ENCODE results near the gene FMN2. TPM values are rescaled to one million over a fixed set of nuclear protein-coding genes. Genes with fewer than 3 reads are reported as not detected.
A peak's percentile ranks its signal among the peaks of the same experiment; 100 is the strongest.
"Not testable (repeated sequence)": the region's sequence is repeated elsewhere in the genome, so short reads cannot be mapped to it uniquely, and the experiment has no call there.

The FMN2 gene
- total RNA-seq, 1 donor from 2014 or later, result not detected

DNA sequence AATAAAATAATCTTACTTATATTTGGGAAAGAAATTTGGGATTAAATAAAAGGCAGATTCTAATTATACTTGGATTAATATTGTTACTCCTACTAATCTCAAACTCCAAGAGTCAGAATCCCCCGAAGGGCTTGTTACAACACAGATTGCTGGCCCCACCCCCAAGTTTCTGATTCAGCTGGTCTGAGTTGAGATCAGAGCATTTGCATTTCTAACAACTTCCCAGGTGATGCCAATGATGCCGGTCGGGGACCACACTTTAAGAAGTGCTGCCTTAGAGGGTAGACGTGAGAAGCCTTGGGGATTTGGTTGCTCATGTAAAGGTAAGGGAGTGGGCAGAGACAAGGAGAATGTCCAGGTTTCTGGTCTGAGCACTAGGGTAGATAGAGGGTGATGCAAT is 47.2 kb downstream of the FMN2 start:
- no peak for DNase-seq (ENCODE audit: low read depth in 2 of 2)

DNA sequence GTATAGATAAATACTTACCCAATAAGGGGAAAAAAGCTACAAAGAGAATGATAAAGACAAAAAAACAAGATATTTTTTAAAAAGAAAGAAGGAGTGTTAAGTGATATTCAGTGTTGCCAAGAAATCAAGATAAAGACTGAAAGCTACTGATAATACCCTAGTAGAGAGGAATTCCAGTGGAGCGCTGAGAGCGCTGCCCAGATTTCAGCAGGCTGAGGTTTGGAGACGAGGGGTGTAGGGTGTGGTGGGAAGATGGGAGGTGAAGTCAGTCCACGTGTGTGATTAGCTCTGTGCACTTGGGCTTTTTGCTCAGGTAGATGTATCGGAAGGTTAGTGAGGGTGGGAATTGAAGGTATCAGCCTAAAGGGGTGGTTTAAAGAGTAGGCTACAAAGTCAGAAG is 47.8 kb downstream of the FMN2 start:
- no peak for DNase-seq (ENCODE audit: low read depth in 2 of 2)

DNA sequence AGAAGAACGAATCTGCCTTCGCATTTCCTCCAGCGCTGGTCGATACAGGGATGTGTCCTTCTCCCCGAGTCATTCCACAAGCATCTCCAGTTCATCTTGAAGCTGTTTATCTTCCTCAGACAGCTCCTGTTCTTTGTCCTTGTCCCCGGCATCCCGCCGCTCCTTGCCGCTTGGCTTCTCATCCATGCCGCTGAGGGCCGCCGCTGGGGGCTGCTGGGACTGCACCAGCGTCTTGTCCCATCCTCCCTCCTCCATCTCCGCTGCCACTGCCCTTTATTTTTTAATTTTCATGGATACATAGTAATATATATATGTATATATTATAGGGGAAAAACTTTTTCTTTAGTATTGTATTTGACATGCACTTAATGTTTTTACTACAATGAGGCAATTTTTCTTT is 53.4 kb downstream of the FMN2 start:
- no peak for DNase-seq (ENCODE audit: low read depth in 2 of 2)

DNA sequence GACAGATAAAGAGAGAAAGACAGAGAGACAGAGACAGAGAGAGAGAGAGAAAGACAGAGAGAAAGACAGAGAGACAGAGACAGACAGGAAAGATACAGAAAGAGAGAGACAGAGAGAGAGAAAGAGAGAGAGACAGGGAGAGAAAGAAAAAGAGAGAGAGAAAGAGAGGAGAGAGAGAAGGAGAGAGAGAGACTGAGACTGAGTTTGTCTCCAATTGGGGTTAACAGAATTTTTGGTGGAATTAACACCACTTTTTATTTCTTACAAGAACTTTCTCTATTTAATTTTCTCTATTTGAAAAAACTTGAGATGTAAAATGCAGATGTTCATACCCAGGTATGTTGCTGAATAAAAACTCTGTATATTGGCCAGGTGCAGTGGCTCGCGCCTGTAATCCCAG is 56.6 kb downstream of the FMN2 start:
- DNase-seq (ENCODE audit: low read depth in 2 of 2), result no peak

DNA sequence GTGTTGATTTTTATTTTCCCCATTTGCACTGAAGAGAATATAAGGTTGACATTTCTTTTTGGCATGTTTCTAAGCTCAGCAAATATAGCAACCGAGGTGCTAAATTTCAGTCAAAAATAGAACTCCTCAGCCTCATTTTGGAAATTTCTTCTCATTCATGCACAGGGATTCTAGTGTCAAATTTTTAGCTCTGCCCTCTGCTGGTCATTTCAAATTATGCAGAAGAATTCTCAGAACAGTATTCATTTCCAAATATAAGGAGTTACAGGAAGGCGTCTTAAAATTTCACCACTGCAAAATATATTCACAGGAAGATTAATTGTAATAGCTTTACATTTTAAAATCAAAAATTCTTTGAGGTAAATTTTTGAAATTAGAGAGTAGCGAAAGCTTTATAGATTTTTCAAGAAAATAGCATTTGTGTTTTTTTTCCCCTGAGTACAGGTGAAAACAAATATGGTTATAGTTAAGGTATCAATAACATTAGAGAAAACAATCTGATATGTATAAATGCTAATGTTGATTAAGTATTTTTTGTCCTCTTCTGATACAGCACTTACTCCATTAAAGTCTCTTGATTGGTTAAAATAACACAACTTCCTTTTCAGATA is 57.9 kb downstream of the FMN2 start:
- DNase-seq (ENCODE audit: low read depth in 2 of 2), result peak; percentile 38 to 42

DNA sequence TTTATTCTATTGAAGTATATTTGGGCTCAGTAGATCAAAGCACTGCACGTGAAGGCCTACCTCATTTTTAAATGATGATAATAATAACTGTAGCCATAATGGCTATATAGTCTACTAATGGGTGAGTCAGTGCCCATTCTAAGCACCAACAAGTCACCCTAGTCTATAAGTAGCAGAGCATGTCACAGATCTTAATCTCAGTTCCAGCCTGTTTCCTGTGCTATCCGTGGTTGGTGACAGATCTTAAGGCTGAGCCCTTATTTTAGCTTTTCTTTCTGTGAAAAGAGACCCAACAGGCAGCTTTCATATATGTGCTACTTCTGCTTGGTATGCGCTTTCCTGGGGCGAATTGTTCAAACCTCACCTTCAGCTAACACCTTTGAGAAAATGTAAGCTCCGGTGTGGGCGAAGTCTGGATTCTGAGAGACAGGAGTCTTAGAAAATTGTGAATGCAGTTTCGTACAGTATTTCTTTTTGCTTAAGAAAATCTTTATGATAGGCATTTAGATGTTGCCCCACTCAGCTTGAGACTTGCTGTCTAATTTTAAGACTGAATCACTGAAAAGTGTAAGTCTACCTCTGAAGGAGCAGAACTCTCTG is 59.6 kb downstream of the FMN2 start:
- DNase-seq (ENCODE audit: low read depth in 2 of 2), result peak in 1 of 2 donors; percentile 5

DNA sequence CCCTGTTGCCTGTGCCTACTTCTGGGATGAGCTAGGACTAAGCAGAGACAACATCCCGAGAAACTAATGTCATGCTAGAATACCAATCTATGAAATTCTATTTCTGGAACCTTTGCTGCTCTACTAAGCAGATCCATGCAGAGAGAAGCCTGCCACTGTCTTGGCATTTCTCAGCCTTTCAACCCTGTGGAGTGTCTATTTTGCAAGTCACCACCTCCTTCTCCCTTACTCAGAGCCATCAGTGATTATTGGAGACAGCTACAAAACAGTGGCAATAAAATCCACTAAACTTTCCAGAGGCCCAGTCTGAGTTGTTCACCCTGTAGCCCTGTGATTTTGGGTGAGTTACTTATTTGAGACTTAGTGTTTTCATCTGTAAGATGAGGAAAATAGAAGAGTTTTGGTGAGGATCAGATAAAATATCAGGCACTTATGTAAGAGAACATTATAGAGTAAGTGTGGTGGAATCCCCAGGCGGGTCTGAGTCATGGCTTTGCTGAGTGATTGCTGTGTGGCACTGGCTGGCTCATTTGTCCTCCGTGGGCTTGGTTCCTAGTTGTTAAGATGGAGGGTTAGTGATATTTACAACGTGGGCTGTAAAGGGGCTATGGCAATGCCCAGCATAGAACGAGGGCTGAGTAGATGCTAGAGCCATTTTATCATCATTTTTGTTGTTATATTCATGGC is 61.1 kb downstream of the FMN2 start:
- DNase-seq (ENCODE audit: low read depth in 2 of 2), result no peak

DNA sequence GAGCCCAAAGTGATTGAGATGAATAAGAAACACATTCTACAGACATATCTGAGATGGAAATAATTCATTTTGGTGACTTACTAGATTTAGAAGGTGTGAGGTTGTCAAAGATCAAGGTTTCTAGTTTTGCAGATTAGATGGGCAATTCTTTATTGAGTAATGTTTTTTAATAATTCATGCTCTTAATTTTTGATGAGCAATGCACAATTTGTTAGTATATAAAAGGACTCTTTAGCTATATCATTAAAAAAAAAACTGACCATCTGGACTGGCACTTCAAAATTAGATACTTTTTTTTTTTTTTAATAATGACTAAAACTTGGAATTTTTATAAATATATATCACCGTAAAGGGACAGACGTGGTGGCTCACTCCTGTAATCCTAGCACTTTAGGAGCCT is 63.9 kb downstream of the FMN2 start:
- no peak for DNase-seq (ENCODE audit: low read depth in 2 of 2)

DNA sequence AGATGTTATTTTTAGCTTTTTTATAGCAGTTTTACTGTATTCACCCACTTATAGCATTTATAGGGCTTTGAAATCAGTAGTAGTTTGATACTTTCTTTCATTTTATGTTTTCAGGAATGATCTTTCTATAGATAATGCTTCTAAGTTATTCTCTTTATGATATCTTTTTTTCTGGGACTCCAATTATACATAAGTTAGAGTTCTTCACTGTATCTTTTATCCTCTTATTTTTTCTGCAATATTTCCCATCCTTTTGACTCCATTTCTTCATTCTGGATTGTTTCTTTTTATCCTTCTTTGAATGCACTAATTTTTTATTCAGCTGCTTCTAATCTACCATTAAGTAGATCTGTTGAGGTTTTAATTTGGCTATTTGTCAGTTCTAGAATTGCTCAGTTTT is 73.1 kb downstream of the FMN2 start:
- no peak for DNase-seq (ENCODE audit: low read depth in 2 of 2)

DNA sequence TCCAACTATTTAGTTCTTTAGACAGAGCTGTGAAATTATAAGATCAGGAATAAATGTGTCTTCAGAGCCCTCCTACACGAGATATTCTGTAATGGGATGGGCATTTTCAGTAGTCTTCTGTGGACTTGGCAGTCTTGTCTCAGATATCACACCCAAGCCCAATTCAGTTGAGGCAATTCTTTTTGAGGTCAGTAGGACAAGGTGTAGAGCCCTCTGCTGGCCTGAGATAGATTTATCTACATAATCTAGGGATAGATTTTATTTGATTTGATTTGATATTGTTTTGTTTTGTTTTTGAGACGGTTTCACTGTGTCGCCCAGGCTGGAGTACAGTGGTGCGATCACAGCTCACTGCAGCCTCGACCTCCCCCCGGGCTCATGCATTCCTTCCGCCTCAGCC is 77.5 kb downstream of the FMN2 start:
- peak in 1 of 2 donors; percentile 38 for DNase-seq (ENCODE audit: low read depth in 2 of 2)

DNA sequence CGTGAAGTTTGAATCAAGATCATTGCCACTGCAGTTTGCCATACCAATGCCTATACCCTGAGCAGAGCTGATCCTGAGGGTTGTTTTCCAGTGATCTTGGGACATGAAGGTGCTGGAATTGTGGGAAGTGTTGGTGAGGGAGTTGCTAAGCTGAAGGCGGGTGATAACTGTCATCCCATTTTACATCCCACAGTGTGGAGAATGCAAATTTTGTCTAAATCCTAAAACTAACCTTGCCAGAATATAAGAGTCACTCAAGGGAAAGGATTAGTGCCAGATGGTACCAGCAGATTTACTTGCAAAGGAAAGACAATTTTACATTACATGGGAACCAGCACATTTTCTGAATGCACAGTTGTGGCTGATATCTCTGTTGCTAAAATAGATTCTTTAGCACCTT is 78.6 kb downstream of the FMN2 start:
- DNase-seq (ENCODE audit: low read depth in 2 of 2), result no peak

DNA sequence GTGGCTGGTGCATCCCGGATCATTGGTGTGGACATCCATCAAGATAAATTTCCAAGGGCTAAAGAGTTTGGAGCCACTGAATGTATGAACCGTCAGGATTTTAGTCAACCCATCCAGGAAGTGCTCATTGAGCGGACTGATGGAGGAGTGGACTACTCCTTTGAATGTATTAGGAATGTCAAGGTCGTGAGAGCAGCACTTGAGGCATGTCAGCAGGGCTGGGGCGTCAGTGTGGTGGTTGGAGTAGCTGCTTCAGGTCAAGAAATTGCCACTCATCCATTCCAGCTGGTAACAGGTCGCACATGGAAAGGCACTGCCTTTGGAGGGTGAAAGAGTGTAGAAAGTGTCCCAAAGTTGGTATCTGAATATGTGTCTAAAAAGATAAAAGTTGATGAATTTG is 79.1 kb downstream of the FMN2 start:
- no peak for DNase-seq (ENCODE audit: low read depth in 2 of 2)

DNA sequence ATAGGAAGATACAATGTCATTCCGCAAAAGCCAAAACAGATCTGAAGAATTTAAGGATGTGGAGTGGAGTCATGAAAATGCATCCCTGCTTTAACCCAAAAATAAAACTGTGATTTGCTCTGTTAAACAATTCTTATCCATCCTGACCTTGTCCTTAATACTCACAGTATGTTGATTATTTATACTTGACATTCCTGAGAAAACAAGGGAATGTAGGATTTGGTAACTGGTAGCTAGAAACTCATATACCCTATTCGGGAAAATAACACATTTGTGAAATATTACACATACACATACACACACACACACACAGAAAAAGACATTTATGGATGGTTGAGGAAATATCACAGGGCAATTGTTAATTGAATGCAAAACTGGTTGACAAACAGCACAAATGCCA is 80.2 kb downstream of the FMN2 start:
- no peak for DNase-seq (ENCODE audit: low read depth in 2 of 2)

DNA sequence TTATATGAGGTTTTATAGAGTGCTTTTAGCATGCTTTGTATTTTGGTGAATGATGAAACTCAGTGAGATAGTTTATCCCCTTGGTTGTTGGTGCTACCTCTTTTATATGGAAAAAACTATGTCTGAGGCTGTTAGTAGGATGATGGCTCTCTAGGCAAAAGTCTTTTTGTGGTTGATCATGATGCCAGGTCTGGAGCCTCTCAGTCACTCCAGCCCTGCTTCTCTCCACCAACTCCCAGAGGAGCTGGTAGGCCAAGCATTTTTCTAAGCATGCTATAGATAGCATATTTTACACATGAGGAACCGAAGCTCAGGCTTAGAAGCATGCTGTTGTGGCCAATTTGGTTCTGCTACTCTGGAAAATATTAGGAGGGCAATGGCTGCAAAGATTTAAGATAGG is 82.2 kb downstream of the FMN2 start:
- no peak for DNase-seq (ENCODE audit: low read depth in 2 of 2)

DNA sequence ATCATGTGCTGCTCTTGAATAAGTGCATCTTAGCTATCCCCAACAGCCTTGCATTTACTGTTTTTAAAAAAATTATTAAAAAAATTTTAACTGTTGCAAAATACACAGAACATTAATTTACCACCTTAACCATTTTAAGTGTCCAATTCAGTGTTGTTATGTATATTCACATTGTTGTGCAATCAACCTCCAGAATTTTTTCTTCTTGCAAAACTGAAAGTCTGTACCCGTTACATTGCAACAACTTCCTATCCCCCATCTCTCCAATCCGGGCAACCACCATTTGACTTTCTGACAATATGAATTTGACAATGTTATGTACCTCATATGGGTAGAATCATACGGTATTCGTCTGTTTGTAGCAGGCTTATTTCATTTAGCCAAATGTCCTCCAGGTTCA is 83.1 kb downstream of the FMN2 start:
- DNase-seq (ENCODE audit: low read depth in 2 of 2), result no peak

DNA sequence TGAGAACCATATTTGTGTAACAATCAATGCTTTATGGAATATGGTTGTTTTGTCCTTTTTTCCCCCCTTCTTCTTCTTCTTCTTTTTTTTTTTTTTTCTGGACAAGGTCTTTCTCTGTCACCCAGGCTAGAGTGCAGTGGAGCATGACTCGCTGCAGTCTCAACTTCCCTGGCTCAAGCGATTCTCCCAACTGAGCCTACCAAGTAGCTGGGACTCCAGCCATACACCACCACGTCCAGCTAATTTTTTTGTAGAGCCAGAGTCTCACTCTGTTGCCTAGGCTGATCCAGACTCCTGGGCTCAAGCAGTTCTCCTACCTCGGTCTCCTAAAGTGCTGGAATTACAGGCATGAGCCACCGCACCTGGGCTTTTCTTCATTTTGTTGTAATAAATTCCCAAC is 86.7 kb downstream of the FMN2 start:
- DNase-seq (ENCODE audit: low read depth in 2 of 2), result no peak

DNA sequence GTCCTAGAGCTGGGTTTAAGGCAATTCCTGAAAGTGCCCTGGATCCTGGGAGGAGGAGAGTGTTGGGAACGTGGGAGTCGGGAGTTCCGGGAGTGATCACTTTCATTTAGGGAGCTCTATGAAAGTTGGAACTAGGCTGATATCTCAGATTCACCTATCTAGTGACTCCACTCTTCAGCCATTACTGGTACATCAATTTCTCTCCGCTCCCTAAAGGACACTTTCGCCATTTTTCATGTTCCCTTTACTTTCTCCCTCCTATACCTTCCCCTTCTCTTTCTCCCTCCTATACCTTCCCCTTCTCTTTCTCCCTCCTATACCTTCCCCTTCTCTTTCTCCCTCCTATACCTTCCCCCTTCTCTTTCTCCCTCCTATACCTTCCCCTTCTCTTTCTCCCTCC is 93.0 kb downstream of the FMN2 start:
- not testable (repeated sequence) for DNase-seq (ENCODE audit: low read depth in 2 of 2)

DNA sequence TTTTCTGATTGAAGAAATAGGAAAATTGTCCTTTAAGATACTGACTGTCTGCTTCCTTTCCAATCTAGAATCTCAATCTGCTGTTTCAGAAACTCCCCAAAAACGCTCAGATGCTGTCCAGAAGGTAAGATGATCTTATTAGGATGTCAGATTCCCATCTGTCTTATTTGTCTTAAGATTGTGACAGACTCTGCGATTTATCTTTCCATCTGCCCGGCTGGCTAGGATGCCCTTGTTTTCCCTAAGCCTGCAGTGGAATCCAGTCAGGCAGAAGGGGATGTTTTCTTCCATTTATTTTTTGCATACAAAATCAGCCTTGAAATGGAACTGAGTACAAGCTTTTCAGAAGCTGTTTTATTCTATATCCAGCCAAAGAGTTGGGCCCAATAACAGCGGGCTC is 96.5 kb downstream of the FMN2 start:
- no peak for DNase-seq (ENCODE audit: low read depth in 2 of 2)

DNA sequence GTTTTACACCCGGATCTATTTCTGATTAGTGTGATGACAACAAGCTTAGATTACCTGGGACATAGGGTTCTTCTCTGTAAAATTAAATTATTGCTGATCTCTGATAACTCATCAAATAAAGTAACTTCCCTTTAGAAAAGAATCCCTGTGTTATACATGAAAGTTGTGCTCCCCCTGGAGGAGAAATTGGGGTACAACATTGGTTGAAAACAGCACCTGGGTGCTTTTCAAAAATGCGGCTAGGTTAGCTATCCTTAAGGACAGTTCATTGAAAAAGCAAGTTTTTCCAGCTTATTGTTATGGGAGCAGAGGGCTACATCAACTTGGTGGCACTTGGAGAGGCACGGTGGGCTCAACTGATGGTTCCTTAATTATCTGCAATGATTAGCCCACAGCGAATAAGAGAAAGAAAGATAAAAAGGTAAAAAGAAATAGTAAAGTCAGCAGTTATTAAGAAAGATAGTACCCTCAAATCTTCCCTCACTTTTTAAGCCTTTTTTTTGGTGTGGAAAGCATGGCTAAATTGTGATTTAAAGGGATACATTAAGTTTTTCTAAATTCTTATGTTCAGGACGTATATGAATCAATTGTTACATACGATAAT is 97.8 kb downstream of the FMN2 start:
- peak; percentile 49 for DNase-seq (ENCODE audit: low read depth in 2 of 2)

DNA sequence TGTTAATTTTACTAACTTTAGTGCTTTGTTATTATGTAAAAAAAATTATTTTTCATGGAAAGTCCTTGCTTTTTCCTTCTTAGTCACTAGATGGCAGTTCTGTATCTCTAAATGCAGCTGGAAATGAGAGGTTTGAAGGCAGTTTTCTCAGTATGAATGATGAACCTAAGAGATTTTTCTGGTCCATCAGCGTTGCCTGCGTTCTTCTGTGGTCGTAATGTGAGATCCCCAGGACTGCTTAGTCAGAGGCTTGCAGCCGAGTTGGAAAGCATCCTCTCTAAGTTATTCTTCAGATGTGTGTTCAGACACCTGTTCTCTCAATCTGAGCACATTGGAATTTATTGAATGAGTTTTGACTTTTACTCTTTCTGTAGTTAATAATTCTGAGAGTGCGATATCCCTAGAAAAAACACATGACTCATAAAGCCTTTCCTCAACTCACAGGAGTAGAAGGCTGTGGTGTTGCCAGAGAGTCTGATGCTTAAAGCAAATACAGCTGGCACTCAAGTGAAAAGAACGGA is 99.3 kb downstream of the FMN2 start:
- DNase-seq (ENCODE audit: low read depth in 2 of 2), result peak; percentile 14 to 69

DNA sequence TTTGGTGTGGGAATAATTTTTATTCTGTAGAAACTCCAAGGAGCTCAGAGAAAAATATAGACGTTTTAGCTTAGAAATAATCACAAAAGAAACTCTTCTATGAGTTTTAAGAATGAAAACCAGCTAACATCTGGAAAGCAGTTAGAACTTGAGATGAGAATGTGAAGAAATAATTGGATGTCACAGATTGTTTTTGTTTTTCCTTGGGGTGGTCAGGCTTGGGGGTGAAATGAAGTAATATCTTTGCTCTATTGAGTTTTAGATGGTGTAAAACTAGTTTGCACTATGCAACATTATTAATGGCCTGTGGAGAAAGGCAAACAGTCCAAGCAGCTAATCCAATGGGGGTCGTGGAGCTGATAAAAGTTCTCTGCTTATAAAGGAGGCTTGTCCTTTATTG is 101.2 kb downstream of the FMN2 start:
- DNase-seq (ENCODE audit: low read depth in 2 of 2), result no peak

DNA sequence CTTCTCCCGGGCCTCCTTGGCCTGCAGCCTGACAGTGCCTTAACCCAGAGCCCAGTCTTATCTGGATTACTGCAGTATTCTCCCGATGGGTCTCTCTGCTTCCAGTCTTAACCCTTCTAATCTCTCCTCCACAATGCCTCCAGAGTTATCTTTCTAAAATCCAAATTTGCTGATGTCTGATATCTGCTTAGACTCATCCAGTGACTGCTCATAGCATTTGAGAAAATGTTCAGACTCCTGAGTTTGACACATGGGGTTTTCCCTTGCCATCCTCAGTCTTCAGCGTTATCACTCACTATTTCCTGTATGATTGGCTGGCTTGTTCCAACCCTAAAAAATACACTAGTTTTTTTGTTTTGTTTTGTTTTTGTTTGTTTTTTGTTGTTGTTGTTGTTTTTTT is 102.0 kb downstream of the FMN2 start:
- DNase-seq (ENCODE audit: low read depth in 2 of 2), result no peak

DNA sequence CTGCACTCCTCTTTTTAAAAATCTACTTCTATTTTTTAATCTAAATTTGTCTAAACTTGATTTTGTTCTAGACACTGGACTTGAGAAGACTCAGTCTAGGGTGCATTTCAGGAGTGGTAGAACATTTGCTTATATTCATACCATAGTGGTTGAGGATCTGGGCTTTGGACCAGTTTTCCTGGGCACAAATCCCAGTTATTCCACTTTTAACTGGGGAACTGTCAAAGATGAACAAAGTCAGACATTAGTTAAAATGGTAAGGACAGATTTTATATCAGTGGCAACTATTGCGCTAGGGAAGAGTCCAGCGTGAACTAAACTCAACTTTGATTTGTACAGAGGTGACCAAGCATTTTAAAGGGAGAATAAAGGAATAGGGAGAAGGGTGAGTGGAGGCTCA is 102.4 kb downstream of the FMN2 start:
- DNase-seq (ENCODE audit: low read depth in 2 of 2), result no peak
